DOHH2 (cell line): ENCODE results near the gene VTA1.

Source experiments
- H3F3A ChIP-seq: fragments of 200-600 bp; sonication (generic), shearing (Covaris generic); 2 replicates; pipeline ENCODE4 v1.6.0; 2016; ENCODE audit warnings: antibody characterized with exemption, mild to moderate bottlenecking; ENCODE audit not compliant: control insufficient read depth, insufficient read depth
- H3K27ac ChIP-seq: fragments of 200-600 bp; sonication (generic); 2 replicates; pipeline ENCODE4 v1.5.1; 2014; ENCODE audit warnings: low read depth, mild to moderate bottlenecking, low read length, moderate library complexity
- H3K27me3 ChIP-seq: fragments of 200-600 bp; sonication (generic); 2 replicates; pipeline ENCODE4 v1.6.1; 2014; ENCODE audit warnings: mild to moderate bottlenecking, low read length, mixed read lengths; ENCODE audit not compliant: control insufficient read depth
- H3K36me3 ChIP-seq: fragments of 200-600 bp; sonication (generic); 2 replicates; pipeline ENCODE4 v1.6.1; 2014; ENCODE audit warnings: mild to moderate bottlenecking, low read length, moderate library complexity, mixed read lengths; ENCODE audit not compliant: control insufficient read depth
- H3K4me1 ChIP-seq: fragments of 200-600 bp; sonication (generic); 2 replicates; pipeline ENCODE4 v1.6.1; 2014; ENCODE audit warnings: mild to moderate bottlenecking, low read length, mixed read lengths; ENCODE audit not compliant: control insufficient read depth
- H3K4me2 ChIP-seq: fragments of 200-600 bp; sonication (generic); 2 replicates; pipeline ENCODE4 v1.6.0; 2014; ENCODE audit warnings: mild to moderate bottlenecking, low read length, moderate library complexity
- H3K4me3 ChIP-seq: fragments of 200-600 bp; sonication (generic); 2 replicates; pipeline ENCODE4 v1.5.1; 2014; ENCODE audit warnings: mild to moderate bottlenecking, low read length, mixed read lengths
- H3K79me2 ChIP-seq: fragments of 200-600 bp; sonication (generic); 2 replicates; pipeline ENCODE4 v1.6.1; 2014; ENCODE audit warnings: mild to moderate bottlenecking, low read length, mixed read lengths; ENCODE audit not compliant: control insufficient read depth
- H3K9me2 ChIP-seq: fragments of 200-600 bp; sonication (generic); replicated peaks from 2 replicates; pipeline ENCODE4 v1.6.1; 2014; ENCODE audit warnings: mild to moderate bottlenecking, low read length, mixed read lengths; ENCODE audit not compliant: control insufficient read depth
- H3K9me3 ChIP-seq: fragments of 200-600 bp; sonication (generic); 2 replicates; pipeline ENCODE4 v1.6.1; 2014; ENCODE audit warnings: antibody characterized with exemption, low read length, mixed read lengths; ENCODE audit not compliant: control insufficient read depth, insufficient read depth
- H4K20me1 ChIP-seq: fragments of 200-600 bp; sonication (generic); 2 replicates; pipeline ENCODE4 v1.6.0; 2014; ENCODE audit warnings: low read depth, mild to moderate bottlenecking, antibody characterized with exemption, low read length, moderate library complexity; ENCODE audit not compliant: control insufficient read depth, insufficient read depth
- CTCF ChIP-seq: fragments of 200-600 bp; sonication (generic); IDR thresholded peaks from one replicate; pipeline ENCODE4 v1.5.1; 2014; ENCODE audit warnings: antibody characterized with exemption, mild to moderate bottlenecking, low read depth, low read length; ENCODE audit not compliant: poor library complexity, severe bottlenecking
- EZH2phosphoT487 ChIP-seq: fragments of 200-600 bp; sonication (generic); IDR thresholded peaks from 2 replicates; pipeline ENCODE4 v1.6.1; 2017; ENCODE audit warnings: borderline replicate concordance, mild to moderate bottlenecking, antibody characterized with exemption, low read length, moderate library complexity, mixed read lengths

Gene VTA1

GRCh38 chr6:142240179-142240578 lies 93.1 kb downstream of the VTA1 start:
- H3F3A ChIP-seq, result no peaks in the 10 kb centered on the region
- no peak overlapping the region for H3K4me2 ChIP-seq
- no peaks in the 10 kb centered on the region for H3K79me2 ChIP-seq
- H3K36me3 ChIP-seq, result no peaks in the 10 kb centered on the region
- H3K27me3 ChIP-seq, result no peaks in the 10 kb centered on the region
- no peak overlapping the region for H3K4me3 ChIP-seq
- no peaks in the 10 kb centered on the region for H3K9me2 ChIP-seq
- no peak overlapping the region for H3K27ac ChIP-seq
- TF ChIP-seq CTCF, result no peak
- no peaks in the 10 kb centered on the region for H3K9me3 ChIP-seq
- H4K20me1 ChIP-seq, result no peaks in the 10 kb centered on the region
- H3K4me1 ChIP-seq, result no peaks in the 10 kb centered on the region

GRCh38 chr6:142241061-142241460 lies 94.0 kb downstream of the VTA1 start:
- Histone ChIP-seq H3K9me2 (no peaks in the 10 kb centered on the region), H3K9me3 (no peaks in the 10 kb centered on the region), H3K27me3 (no peaks in the 10 kb centered on the region), H3K4me2 (no peak overlapping the region), H3K4me1 (no peaks in the 10 kb centered on the region), H3K27ac (no peak overlapping the region), H3F3A (no peaks in the 10 kb centered on the region), H3K79me2 (no peaks in the 10 kb centered on the region), H3K4me3 (no peak overlapping the region), H4K20me1 (no peaks in the 10 kb centered on the region), H3K36me3 (no peaks in the 10 kb centered on the region)
- no peak for TF ChIP-seq CTCF
- no peak for TF ChIP-seq EZH2phosphoT487

- TF ChIP-seq CTCF (no peak), EZH2phosphoT487 (no peak)
- Histone ChIP-seq H3K36me3 (no peaks in the 10 kb centered on the region), H4K20me1 (no peaks in the 10 kb centered on the region), H3F3A (no peaks in the 10 kb centered on the region), H3K9me2 (no peaks in the 10 kb centered on the region), H3K9me3 (no peaks in the 10 kb centered on the region), H3K4me3 (no peak overlapping the region), H3K4me2 (no peak overlapping the region), H3K27me3 (no peaks in the 10 kb centered on the region), H3K27ac (no peak overlapping the region), H3K79me2 (no peaks in the 10 kb centered on the region), H3K4me1 (no peaks in the 10 kb centered on the region)
These were observed 95.2 kb downstream of the VTA1 start for GRCh38 chr6:142242269-142242668.

GRCh38 chr6:142246960-142247359 lies 99.9 kb downstream of the VTA1 start:
- H3K4me1 ChIP-seq, result no peaks in the 10 kb centered on the region
- H4K20me1 ChIP-seq, result no peaks in the 10 kb centered on the region
- H3K4me3 ChIP-seq, result no peak overlapping the region
- H3K27ac ChIP-seq, result no peak overlapping the region
- H3K79me2 ChIP-seq, result no peaks in the 10 kb centered on the region
- H3F3A ChIP-seq, result no peaks in the 10 kb centered on the region
- H3K27me3 ChIP-seq, result no peaks in the 10 kb centered on the region
- H3K9me3 ChIP-seq, result no peaks in the 10 kb centered on the region
- H3K9me2 ChIP-seq, result no peaks in the 10 kb centered on the region; the same call in 1 of the 2 replicates
- H3K4me2 ChIP-seq, result no peak overlapping the region
- TF ChIP-seq CTCF (no peak), EZH2phosphoT487 (no peak)
- H3K36me3 ChIP-seq, result no peaks in the 10 kb centered on the region
